KMS-11 (cell line): ENCODE results near the gene MSANTD1.

Experiments
- H2AFZ ChIP-seq: fragments of 200-600 bp; sonication (generic); 2 replicates; pipeline ENCODE4 v1.6.1; 2016; ENCODE audit warnings: antibody characterized with exemption, mixed run types, low read depth
- H3K27ac ChIP-seq: fragments of 200-600 bp; sonication (generic); 2 replicates; pipeline ENCODE4 v1.6.1; 2016; ENCODE audit warnings: mild to moderate bottlenecking, mixed run types
- H3K27me3 ChIP-seq: fragments of 200-600 bp; sonication (generic); 2 replicates; pipeline ENCODE4 v1.6.1; 2017; ENCODE audit warnings: mild to moderate bottlenecking, low read depth, mixed run types, moderate library complexity; ENCODE audit not compliant: insufficient read depth
- H3K36me3 ChIP-seq: fragments of 200-600 bp; sonication (generic); 2 replicates; pipeline ENCODE4 v1.6.1; 2017; ENCODE audit warnings: mild to moderate bottlenecking, mixed run types; ENCODE audit not compliant: insufficient read depth
- H3K4me1 ChIP-seq: fragments of 200-600 bp; sonication (generic); 2 replicates; pipeline ENCODE4 v1.6.1; 2016; ENCODE audit warnings: mild to moderate bottlenecking, low read depth, mixed run types; ENCODE audit not compliant: poor library complexity, severe bottlenecking
- H3K4me2 ChIP-seq: fragments of 200-600 bp; sonication (generic); 2 replicates; pipeline ENCODE4 v1.7.0; 2016; ENCODE audit warnings: mild to moderate bottlenecking, mixed run types
- H3K4me3 ChIP-seq: fragments of 200-600 bp; sonication (generic); IDR thresholded peaks from 2 replicates; pipeline ENCODE4 v1.6.1; 2017; ENCODE audit warnings: low read depth, low read length, mixed read lengths; ENCODE audit not compliant: insufficient read depth
- H3K79me2 ChIP-seq: fragments of 200-600 bp; sonication (generic); 2 replicates; pipeline ENCODE4 v1.6.1; 2016; ENCODE audit warnings: low read depth, mixed run types; ENCODE audit not compliant: insufficient read depth
- H3K9ac ChIP-seq: fragments of 200-600 bp; sonication (generic); 2 replicates; pipeline ENCODE4 v1.6.1; 2016; ENCODE audit warnings: mild to moderate bottlenecking, mixed run types
- H4K20me1 ChIP-seq: fragments of 200-600 bp; sonication (generic); 2 replicates; pipeline ENCODE4 v1.6.1; 2016; ENCODE audit warnings: mild to moderate bottlenecking, mixed run types; ENCODE audit not compliant: insufficient read depth
- TF ChIP-seq, protein P1 (sequence below): fragments of 200-600 bp; sonication (generic); conservative IDR thresholded peaks from 2 replicates; pipeline ENCODE4 v1.6.1; 2017; ENCODE audit warnings: low read depth, mild to moderate bottlenecking, antibody characterized with exemption, low read length, moderate library complexity, mixed read lengths

Gene MSANTD1

DNA sequence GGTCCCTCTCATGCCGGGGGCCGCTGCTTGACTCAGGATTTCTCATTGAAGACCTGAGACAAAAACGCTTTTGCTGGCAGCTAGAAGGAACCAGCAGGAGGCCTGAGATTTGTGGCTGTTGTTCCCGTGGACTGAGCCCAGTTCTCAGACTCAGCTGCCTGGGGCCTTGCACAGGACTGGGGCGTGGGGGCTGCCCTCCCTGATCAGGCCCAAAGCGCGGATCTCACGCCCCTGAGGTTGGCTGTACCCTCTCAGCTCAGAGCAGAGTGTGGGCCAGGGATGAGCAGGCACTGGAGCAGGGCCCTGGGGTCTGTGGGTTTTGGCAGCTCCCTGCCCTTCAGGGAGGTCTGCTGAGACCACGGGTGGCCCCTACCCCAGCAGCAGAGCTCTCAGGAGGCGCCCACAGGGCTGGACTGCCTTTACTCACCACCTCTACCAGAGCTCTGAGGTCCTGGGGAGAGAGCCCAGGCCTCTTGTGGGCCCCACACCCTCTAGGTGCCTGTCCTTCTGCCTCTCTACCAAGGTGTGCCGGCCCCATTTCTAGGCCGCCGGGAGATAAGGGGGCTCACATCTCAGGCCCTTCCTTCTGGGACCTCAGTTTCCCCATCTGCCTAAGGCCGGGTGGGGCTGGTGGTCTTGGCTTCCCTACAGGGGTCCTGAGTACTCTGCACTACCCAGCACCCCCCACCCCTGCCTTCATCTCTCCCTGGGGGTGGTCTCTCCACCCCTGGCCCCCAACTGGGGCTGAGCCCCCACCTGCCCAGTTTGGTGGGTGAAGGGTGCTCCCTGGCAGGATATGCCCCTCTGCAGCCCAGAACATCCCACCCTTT, 5.6 kb downstream of the MSANTD1 start:
- Histone ChIP-seq H2AFZ (no peak overlapping the region), H4K20me1 (no peaks in the 10 kb centered on the region), H3K79me2 (no peaks in the 10 kb centered on the region), H3K36me3 (no peaks in the 10 kb centered on the region), H3K4me2 (no peak overlapping the region), H3K27me3 (no peaks in the 10 kb centered on the region), H3K4me1 (no peaks in the 10 kb centered on the region), H3K27ac (no peak overlapping the region), H3K4me3 (no peak overlapping the region), H3K9ac (no peak overlapping the region)
- TF ChIP-seq, protein P1, sequence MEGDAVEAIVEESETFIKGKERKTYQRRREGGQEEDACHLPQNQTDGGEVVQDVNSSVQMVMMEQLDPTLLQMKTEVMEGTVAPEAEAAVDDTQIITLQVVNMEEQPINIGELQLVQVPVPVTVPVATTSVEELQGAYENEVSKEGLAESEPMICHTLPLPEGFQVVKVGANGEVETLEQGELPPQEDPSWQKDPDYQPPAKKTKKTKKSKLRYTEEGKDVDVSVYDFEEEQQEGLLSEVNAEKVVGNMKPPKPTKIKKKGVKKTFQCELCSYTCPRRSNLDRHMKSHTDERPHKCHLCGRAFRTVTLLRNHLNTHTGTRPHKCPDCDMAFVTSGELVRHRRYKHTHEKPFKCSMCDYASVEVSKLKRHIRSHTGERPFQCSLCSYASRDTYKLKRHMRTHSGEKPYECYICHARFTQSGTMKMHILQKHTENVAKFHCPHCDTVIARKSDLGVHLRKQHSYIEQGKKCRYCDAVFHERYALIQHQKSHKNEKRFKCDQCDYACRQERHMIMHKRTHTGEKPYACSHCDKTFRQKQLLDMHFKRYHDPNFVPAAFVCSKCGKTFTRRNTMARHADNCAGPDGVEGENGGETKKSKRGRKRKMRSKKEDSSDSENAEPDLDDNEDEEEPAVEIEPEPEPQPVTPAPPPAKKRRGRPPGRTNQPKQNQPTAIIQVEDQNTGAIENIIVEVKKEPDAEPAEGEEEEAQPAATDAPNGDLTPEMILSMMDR, result no peak

DNA sequence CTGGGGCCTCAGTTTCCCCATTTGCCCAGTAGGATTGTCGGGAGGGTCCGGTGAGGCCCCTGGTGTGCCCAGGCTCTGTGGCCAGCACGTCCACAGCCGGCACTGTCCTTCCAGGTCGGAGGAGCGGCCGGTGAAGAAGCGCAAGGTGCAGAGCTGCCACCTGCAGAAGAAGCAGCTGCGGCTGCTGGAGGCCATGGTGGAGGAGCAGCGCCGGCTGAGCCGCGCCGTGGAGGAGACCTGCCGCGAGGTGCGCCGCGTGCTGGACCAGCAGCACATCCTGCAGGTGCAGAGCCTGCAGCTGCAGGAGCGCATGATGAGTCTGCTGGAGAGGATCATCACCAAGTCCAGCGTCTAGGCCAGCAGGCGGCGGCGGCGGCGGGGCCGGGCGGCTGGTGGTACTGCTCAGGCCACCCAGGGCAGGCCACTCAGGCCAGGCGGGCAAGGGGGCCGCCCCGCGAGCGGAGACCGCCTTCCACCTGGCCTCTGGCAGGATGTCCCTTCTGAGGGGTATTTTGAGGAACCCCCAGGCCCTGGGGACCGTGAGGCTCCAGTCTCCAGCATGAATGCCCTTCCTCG, 6.7 kb downstream of the MSANTD1 start:
- Histone ChIP-seq H3K27ac (no peak overlapping the region), H3K79me2 (no peaks in the 10 kb centered on the region), H2AFZ (no peak overlapping the region), H3K36me3 (no peaks in the 10 kb centered on the region), H3K4me3 (no peak overlapping the region), H3K27me3 (no peaks in the 10 kb centered on the region), H3K4me1 (no peaks in the 10 kb centered on the region), H3K9ac (no peak overlapping the region), H3K4me2 (no peak overlapping the region), H4K20me1 (no peaks in the 10 kb centered on the region)
- TF ChIP-seq, protein P1, result no peak

DNA sequence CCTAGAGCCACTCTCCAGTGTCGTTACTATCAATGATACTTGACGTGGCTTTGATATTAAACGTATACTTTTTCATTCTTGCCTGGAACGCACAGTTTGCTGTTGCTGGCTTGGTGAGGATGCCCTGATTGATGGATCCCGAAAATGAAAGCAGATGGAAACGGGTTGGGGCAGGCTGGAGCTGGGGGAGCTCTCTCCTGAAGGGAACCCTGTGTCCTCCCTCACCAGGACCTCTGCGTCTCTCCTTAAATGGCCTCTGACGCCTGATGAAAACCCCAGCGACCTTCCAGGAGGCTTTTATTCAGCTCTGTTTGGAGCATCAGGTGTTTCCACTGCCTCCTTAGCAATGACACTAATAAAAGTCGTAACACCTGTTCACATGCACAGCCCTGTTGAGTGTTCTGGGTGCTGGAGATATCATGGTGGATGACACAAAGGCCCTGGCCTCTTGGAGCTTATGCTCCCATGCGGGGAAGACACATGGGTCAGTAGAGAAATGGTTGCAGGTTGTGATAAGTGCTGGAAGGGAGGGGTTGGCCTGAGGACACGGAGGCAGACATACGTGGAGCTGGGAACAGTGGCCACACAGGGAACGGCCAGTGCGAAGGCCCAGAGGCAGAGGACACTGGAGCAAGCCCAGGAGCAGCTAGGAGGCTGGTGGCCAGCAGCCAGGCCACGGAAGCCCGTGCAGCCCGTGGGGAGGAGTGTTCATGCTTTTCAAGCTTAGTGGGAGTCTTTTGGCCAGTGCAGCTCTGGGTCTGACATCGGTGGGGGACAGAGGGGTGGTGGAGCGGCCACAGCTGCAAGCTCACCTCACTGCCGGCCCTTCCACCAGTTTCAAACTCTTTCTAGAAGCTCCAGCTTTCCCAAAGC, 7.5 kb downstream of the MSANTD1 start:
- Histone ChIP-seq H3K27me3 (no peaks in the 10 kb centered on the region), H3K4me2 (no peak overlapping the region), H3K79me2 (no peaks in the 10 kb centered on the region), H3K27ac (no peak overlapping the region), H2AFZ (no peak overlapping the region), H3K4me1 (no peaks in the 10 kb centered on the region), H4K20me1 (no peaks in the 10 kb centered on the region), H3K36me3 (no peaks in the 10 kb centered on the region), H3K9ac (no peak overlapping the region), H3K4me3 (no peak overlapping the region)
- TF ChIP-seq, protein P1, result no peak

DNA sequence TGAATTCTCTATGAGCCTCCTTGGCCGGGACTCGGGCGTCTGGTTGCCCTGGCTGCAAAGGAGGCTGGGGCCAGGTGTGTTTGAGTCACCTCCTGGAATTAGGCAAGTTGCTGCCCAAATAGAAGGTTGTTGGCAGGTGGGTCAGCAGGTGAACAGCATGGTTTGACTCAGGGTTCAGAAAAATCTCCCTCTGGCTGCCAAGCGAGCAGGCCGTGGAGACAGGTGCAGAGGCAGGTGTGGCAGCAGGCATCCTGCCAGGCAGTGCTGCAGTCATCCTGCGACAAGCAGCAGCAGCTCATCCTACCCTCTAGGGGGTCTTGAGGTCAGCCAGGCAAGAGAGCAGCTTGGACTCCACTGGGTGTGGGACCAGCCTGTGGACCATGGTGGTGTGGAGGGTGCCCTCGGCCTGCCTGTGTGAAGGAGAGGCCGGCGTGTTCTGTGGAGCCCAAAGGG, 8.2 kb downstream of the MSANTD1 start:
- Histone ChIP-seq H3K27me3 (no peaks in the 10 kb centered on the region), H3K4me2 (no peak overlapping the region), H3K79me2 (no peaks in the 10 kb centered on the region), H3K27ac (no peak overlapping the region), H2AFZ (no peak overlapping the region), H3K36me3 (no peaks in the 10 kb centered on the region), H3K9ac (no peak overlapping the region), H3K4me3 (no peak overlapping the region), H3K4me1 (no peaks in the 10 kb centered on the region), H4K20me1 (no peaks in the 10 kb centered on the region)
- TF ChIP-seq, protein P1, result no peak
